CD4-positive, alpha-beta memory T cell (primary cell): ENCODE data around the gene OR7D4. TPM values are rescaled to one million over a fixed set of nuclear protein-coding genes. Genes with fewer than 3 reads are reported as not detected.

Experiments
- polyA plus RNA-seq, 2 donors: library from polyadenylated mRNA; unstranded; fragments of 300-500 nt; fragmentation: Illumina TruSeq; gene quantifications; one replicate each; pipeline ENCODE4 v1.2.3, GENCODE V29; 2021
- total RNA-seq, 2 experiments: library from RNA; stranded (reverse); gene quantifications; one replicate each; pipeline ENCODE4 v1.2.3, GENCODE V29; 2021

Gene OR7D4
- total and polyA plus RNA-seq, 4 experiments from 2014 or later, result not detected

Other genes with a start within 250 kb of the OR7D4 start
- gene MUC16, start 209.2 kb downstream of the OR7D4 start, total RNA-seq, result not detected
- gene MUC16, start 209.2 kb downstream of the OR7D4 start, polyA plus RNA-seq, result not detected
- gene OR1M1, start 132.5 kb downstream of the OR7D4 start, total RNA-seq, result not detected
- gene OR1M1, start 132.5 kb downstream of the OR7D4 start, polyA plus RNA-seq, result not detected
- not detected for gene OR7G2, start 112.1 kb downstream of the OR7D4 start, total RNA-seq
- gene OR7G2, start 112.1 kb downstream of the OR7D4 start, polyA plus RNA-seq, result not detected
- not detected for gene OR7G1, start 103.8 kb downstream of the OR7D4 start, total RNA-seq
- gene OR7G1, start 103.8 kb downstream of the OR7D4 start, polyA plus RNA-seq, result not detected
- gene OR7G3, start 92.6 kb downstream of the OR7D4 start, total RNA-seq, result not detected
- not detected for gene OR7G3, start 92.6 kb downstream of the OR7D4 start, polyA plus RNA-seq
- 10 to 100 TPM; 52.1 to 52.4 TPM for gene ZNF317, start 79.2 kb downstream of the OR7D4 start, total RNA-seq
- gene ZNF317, start 79.2 kb downstream of the OR7D4 start, polyA plus RNA-seq, result 10 to 100 TPM; 25.1 to 49.4 TPM
- not detected for gene OR7D2, start 40.6 kb downstream of the OR7D4 start, total RNA-seq
- gene OR7D2, start 40.6 kb downstream of the OR7D4 start, polyA plus RNA-seq, result under 1 TPM in 1 of 2 donors, not detected in 1; 0.15 TPM
- not detected for gene OR7E24, start 31.3 kb upstream of the OR7D4 start, total RNA-seq
- gene OR7E24, start 31.3 kb upstream of the OR7D4 start, polyA plus RNA-seq, result not detected
- 10 to 100 TPM; 20.9 to 22.1 TPM for gene ZNF699, start 90.2 kb upstream of the OR7D4 start, total RNA-seq
- gene ZNF699, start 90.2 kb upstream of the OR7D4 start, polyA plus RNA-seq, result 10 to 100 TPM; 10.9 to 11.1 TPM
- 10 to 100 TPM; 47.4 to 53.5 TPM for gene ZNF559, start 104.6 kb upstream of the OR7D4 start, total RNA-seq
- 10 to 100 TPM; 30.1 to 38.5 TPM for gene ZNF559, start 104.6 kb upstream of the OR7D4 start, polyA plus RNA-seq
- gene ZNF177, start 143.4 kb upstream of the OR7D4 start, total RNA-seq, result 1 to 10 TPM; 1.7 to 3.6 TPM
- gene ZNF177, start 143.4 kb upstream of the OR7D4 start, polyA plus RNA-seq, result under 1 TPM; 0.31 to 0.77 TPM
- 10 to 100 TPM; 73.4 to 76.4 TPM for gene ZNF266, start 216.0 kb upstream of the OR7D4 start, total RNA-seq
- 10 to 100 TPM; 13.4 to 17.4 TPM for gene ZNF266, start 216.0 kb upstream of the OR7D4 start, polyA plus RNA-seq